Fibroblast of mammary gland (primary cell): ENCODE results near the gene HAP1.

Source experiments
- DNase-seq: peaks from one replicate; pipeline ENCODE4 v3.0.0-alpha.2; 2010; ENCODE audit warnings: low read depth
- H3K4me3 ChIP-seq: 2 replicates; pipeline ENCODE4 v1.5.1; 2011; ENCODE audit warnings: low read depth, mild to moderate bottlenecking, low read length, moderate library complexity; ENCODE audit not compliant: control insufficient read depth
- TF ChIP-seq, protein P1 (sequence below): conservative IDR thresholded peaks from 2 replicates; pipeline ENCODE4 v1.5.1; 2011; ENCODE audit warnings: low read depth, low read length, inconsistent platforms; ENCODE audit not compliant: control insufficient read depth, insufficient read depth

HAP1 gene

DNA sequence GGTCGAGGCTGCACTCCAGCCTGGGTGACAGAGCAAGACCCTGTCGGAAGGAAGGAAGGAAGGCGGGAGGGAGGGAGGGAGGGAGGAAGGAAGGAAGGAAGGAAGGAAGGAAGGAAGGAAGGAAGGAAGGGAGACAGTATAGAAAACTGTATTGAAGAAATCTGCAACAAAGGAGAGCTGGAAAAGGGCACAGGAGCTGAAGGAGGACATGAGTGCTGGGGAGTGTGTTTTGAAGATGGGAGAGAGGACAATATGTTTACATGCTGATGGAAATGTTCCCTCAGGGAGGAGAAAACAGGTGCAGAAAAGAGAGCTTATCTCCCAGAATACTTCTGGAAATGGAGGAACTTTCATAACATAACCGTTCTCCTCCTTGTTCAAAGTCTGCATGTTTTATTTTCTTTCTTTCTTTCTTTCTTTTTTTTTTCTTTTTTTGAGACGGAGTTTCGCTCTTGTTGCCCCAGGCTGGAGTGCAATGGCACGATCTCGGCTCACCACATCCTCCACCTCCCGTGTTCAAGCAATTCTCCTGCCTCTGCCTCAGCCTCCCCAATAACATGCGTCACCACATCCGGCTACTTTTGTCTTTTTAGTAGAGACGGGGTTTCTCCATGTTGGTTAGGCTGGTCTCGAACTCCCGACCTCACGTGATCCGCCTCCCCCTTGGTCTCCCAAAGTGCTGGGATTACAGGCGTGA lies 2.7 kb upstream of the HAP1 start:
- no peak overlapping the region for H3K4me3 ChIP-seq
- no peak for DNase-seq
- TF ChIP-seq, protein P1, sequence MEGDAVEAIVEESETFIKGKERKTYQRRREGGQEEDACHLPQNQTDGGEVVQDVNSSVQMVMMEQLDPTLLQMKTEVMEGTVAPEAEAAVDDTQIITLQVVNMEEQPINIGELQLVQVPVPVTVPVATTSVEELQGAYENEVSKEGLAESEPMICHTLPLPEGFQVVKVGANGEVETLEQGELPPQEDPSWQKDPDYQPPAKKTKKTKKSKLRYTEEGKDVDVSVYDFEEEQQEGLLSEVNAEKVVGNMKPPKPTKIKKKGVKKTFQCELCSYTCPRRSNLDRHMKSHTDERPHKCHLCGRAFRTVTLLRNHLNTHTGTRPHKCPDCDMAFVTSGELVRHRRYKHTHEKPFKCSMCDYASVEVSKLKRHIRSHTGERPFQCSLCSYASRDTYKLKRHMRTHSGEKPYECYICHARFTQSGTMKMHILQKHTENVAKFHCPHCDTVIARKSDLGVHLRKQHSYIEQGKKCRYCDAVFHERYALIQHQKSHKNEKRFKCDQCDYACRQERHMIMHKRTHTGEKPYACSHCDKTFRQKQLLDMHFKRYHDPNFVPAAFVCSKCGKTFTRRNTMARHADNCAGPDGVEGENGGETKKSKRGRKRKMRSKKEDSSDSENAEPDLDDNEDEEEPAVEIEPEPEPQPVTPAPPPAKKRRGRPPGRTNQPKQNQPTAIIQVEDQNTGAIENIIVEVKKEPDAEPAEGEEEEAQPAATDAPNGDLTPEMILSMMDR, result no peak

DNA sequence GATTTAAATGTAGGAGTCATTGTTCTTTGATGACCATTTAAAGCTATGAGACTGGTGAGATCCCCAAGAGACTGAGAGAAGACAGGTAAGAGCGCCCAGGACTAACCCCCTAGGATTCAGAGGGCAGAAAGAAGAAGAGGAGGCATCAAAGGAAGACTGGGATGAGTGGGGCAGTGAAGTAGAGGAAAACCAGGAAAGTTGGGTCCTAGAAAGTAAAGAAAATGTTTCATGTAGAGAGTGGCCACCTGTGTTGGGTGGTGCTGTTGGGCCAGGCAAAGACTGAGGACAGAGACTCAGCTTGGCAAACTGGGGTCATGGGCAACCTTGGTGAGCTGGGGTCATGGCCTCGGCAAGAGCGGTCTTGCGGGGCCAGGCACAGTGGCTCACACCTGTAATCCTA lies 1.3 kb upstream of the HAP1 start:
- TF ChIP-seq, protein P1, result no peak
- no peak for DNase-seq

DNA sequence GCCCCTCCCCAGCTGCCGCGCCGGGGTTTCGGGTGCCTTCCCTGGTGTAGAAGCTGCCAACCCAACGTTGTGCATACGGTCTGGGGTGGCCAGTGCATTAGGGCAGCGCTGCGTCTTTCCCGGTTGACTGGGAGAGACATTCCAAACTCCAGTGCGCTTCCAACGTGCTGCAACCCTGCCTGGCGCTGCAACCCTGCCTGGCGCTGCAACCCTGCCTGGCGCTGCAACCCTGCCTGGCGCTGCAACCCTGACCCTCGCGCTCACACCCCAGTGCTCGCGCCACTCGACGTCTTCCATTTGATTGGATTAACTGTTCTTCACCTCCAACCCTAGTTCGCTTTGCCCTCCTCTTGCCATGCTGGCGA lies 488 bp upstream of the HAP1 start:
- H3K4me3 ChIP-seq, result no peak overlapping the region
- no peak for DNase-seq

More for the DNA sequence above, 1.3 kb upstream of the HAP1 start:
- H3K4me3 ChIP-seq, result no peak overlapping the region

DNA sequence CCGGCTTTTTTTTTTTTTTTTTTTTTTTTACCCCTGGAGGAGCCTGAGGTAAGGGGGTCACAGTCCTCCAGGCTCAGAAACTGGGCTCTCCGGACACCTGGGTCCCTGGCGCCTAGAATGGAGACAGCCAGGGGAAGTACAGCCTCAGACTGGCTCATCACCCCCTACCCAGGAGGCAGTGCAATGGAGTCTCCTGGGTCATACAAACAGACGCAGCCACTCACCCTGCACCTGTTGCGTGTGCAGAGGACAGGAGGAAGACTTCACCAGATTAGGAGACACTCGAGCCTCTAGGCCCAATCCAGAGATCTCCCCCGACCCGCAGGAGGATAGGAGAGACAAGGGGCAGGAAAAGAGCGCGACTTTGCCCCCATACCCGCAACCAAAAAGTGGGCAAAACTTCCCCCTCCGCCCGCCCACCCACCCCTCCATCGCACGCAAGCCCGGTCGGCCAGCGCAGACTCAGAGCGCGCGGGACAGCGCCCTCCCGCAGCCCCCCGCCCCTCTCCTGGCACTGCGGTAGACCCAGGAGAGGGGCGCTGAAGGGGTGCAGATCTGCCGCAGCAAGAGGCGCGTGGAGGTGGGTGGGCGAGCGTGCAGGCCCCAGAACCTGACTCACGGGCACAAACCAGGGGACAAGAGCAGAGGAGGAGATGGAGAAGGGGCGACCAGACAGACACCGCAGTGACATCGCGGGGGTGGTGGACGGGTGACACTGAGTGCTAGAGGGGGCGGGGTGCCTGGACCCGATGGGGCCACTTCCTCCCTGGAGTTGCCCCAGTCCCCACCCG lies 900 bp downstream of the HAP1 start:
- no peak for DNase-seq
- TF ChIP-seq, protein P1, result no peak

More for the DNA sequence above, 488 bp upstream of the HAP1 start:
- TF ChIP-seq, protein P1, result no peak

DNA sequence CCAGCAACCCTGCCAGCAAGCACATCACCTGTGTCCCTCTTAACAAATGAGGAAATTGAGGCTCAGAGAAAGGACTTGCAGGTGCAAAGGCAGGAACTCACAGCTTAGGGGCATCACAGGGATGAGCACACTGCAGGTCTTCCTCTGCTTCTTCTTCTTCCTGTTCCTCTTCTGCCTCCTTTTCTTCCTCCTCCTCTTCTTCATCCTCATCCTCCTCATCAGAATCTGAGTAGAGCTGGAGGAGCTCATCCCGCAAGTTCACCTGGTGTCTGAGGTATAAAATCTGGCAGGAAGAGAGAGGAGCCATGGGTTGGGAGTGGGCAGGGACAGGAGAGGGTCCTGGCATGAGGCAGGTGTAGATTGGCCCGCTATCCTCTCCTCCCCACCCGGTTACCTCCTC lies 2.6 kb downstream of the HAP1 start:
- H3K4me3 ChIP-seq, result no peak overlapping the region
- DNase-seq, result no peak
- TF ChIP-seq, protein P1, result no peak

More for the DNA sequence above, 900 bp downstream of the HAP1 start:
- H3K4me3 ChIP-seq, result no peak overlapping the region

DNA sequence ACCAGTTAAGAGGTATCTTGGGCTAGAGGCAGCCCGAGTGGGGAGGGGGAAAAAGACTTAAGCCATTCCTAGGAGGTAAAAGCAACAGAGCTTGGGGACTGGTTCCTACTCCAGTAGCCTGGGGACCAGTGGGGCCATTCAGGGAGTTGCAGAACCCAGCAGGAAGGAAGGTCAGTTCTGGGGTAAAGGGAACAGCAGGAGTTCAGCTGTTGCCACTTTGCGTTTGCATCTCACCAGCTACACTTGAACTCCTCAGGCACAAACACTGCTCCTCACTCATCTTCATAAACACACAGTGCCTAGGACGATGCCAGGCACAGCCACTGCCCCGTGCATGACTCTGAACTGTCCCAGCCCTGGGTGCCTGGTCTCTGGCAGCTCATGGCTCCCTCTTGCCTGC lies 4.0 kb downstream of the HAP1 start:
- DNase-seq, result no peak
- no peak overlapping the region for H3K4me3 ChIP-seq
- TF ChIP-seq, protein P1, result no peak
